H1 (cell line): ENCODE data around the gene PLXNA3. TPM values are rescaled to one million over a fixed set of nuclear protein-coding genes. Genes with fewer than 3 reads are reported as not detected.

ENCODE experiments used
- CTCF ChIA-PET: fragments of 300-600 bp; sonication (Branson Sonifier 250); formaldehyde crosslinking; loops from one replicate; lab custom pipeline; 2021; ENCODE audit not compliant: partially characterized antibody; lab: Charles Lee
- POLR2A ChIA-PET: fragments of 300-600 bp; sonication (Branson Sonifier 250); formaldehyde crosslinking; loops from one replicate; lab custom pipeline; 2021; ENCODE audit warnings: inconsistent platforms; ENCODE audit not compliant: partially characterized antibody; lab: Charles Lee
- DNase-seq, 2 experiments: peaks; one replicate each; pipeline versions ENCODE4 v3.0.0 to v3.0.0-alpha.2; 2010 to 2022; ENCODE audit warnings: low spot score in 2 of 2, low read depth in 1 of 2, mixed read lengths in 1 of 2
- FAIRE-seq: peaks from 2 replicates; lab custom pipeline; 2011; peaks lifted over from hg19 to GRCh38; lab: Jason Lieb, UNC
- H2AFZ ChIP-seq: 2 replicates; pipeline ENCODE4 v1.8.1; 2012; ENCODE audit warnings: low read length, inconsistent platforms
- H2AK5ac ChIP-seq: 2 replicates; pipeline ENCODE4 v1.6.1; 2013; ENCODE audit warnings: low read depth, low read length
- H2BK120ac ChIP-seq: replicated peaks from 2 replicates; pipeline ENCODE3; 2013; ENCODE audit warnings: low read depth, low read length, inconsistent platforms
- H2BK12ac ChIP-seq: 2 replicates; pipeline ENCODE4 v1.6.1; 2013; ENCODE audit warnings: low read depth, low read length
- H2BK15ac ChIP-seq: 2 replicates; pipeline ENCODE4 v1.6.1; 2013; ENCODE audit warnings: low read length
- H2BK20ac ChIP-seq: 2 replicates; pipeline ENCODE4 v1.6.1; 2013; ENCODE audit warnings: low read length
- H2BK5ac ChIP-seq: 2 replicates; pipeline ENCODE4 v1.6.1; 2013; ENCODE audit warnings: low read depth, low read length
- H3K14ac ChIP-seq: 2 replicates; pipeline ENCODE4 v1.6.1; 2013; ENCODE audit warnings: inconsistent platforms; ENCODE audit not compliant: insufficient read length
- H3K18ac ChIP-seq: 2 replicates; pipeline ENCODE4 v1.6.1; 2013; ENCODE audit warnings: low read length; ENCODE audit errors: extremely low read depth
- H3K23ac ChIP-seq: 2 replicates; pipeline ENCODE4 v1.6.1; 2013; ENCODE audit warnings: inconsistent platforms; ENCODE audit not compliant: insufficient read length
- H3K23me2 ChIP-seq: 2 replicates; pipeline ENCODE4 v1.6.1; 2013; ENCODE audit warnings: low read depth, low read length
- H3K27ac ChIP-seq: 2 replicates; pipeline ENCODE4 v1.6.1; 2011; ENCODE audit warnings: low read depth, low read length, inconsistent platforms
- H3K27me3 ChIP-seq, 4 experiments: replicated peaks in 1 of 4; 1 replicate in 1 of 4; 2 replicates in 3 of 4; pipeline versions ENCODE4 v1.6.1 to v1.8.1; 2011 to 2013; ENCODE audit warnings: low read length in 3 of 4, mild to moderate bottlenecking in 3 of 4, inconsistent platforms in 2 of 4, mixed read lengths in 2 of 4, moderate library complexity in 1 of 4; ENCODE audit not compliant: control insufficient read depth in 3 of 4, insufficient read depth in 3 of 4; ENCODE audit errors: extremely low read depth in 1 of 4
- H3K36me3 ChIP-seq, 4 experiments: 2 replicates each; pipeline versions ENCODE4 v1.6.1 to v1.8.1; 2011 to 2013; ENCODE audit warnings: mild to moderate bottlenecking in 4 of 4, low read length in 3 of 4, moderate library complexity in 2 of 4, control low read depth in 1 of 4, inconsistent platforms in 1 of 4; ENCODE audit not compliant: insufficient read depth in 4 of 4, control insufficient read depth in 2 of 4
- H3K4ac ChIP-seq: replicated peaks from 2 replicates; pipeline ENCODE3; 2013; ENCODE audit warnings: low read length, low read depth, mixed read lengths, inconsistent platforms; ENCODE audit not compliant: insufficient read length
- H3K4me1 ChIP-seq, 4 experiments: replicated peaks in 1 of 4; 1 replicate in 1 of 4; 2 replicates in 3 of 4; pipeline versions ENCODE4 v1.6.1 to v1.8.1; 2011 to 2013; ENCODE audit warnings: low read length in 3 of 4, inconsistent platforms in 2 of 4, mixed read lengths in 1 of 4; ENCODE audit not compliant: insufficient read depth in 4 of 4, control insufficient read depth in 3 of 4
- H3K4me2 ChIP-seq, 2 experiments: 2 replicates each; pipeline versions ENCODE4 v1.6.1 to v1.8.1; 2011 to 2013; ENCODE audit warnings: low read depth in 2 of 2, low read length in 2 of 2, control low read depth in 1 of 2, inconsistent platforms in 1 of 2, mild to moderate bottlenecking in 1 of 2; ENCODE audit not compliant: insufficient read depth in 1 of 2
- H3K4me3 ChIP-seq, 4 experiments: fragments of 200-600, 300-600 bp in 1 of 4; sonication (generic), shearing (Covaris generic), sonication (Bioruptor Twin) in 1 of 4; 2 replicates each; pipeline versions ENCODE4 v1.5.1 to v1.8.1; 2011 to 2016; ENCODE audit warnings: low read length in 4 of 4, low read depth in 3 of 4, control low read depth in 2 of 4, inconsistent platforms in 2 of 4, mild to moderate bottlenecking in 2 of 4, mixed read lengths in 1 of 4, moderate library complexity in 1 of 4; ENCODE audit not compliant: insufficient read depth in 2 of 4; ENCODE audit errors: extremely low read depth in 1 of 4
- H3K56ac ChIP-seq: replicated peaks from 2 replicates; pipeline ENCODE3; 2013; ENCODE audit warnings: low read depth, mild to moderate bottlenecking, mixed read lengths, low read length, inconsistent platforms; ENCODE audit not compliant: insufficient read length
- H3K79me1 ChIP-seq: 2 replicates; pipeline ENCODE4 v1.6.1; 2013; ENCODE audit warnings: low read depth, low read length, control low read depth
- H3K79me2 ChIP-seq, 2 experiments: 2 replicates each; pipeline versions ENCODE4 v1.6.1 to v1.8.1; 2012 to 2013; ENCODE audit warnings: low read length in 2 of 2, mild to moderate bottlenecking in 2 of 2, inconsistent platforms in 1 of 2; ENCODE audit not compliant: insufficient read depth in 2 of 2, control insufficient read depth in 1 of 2
- H3K9ac ChIP-seq, 4 experiments: replicated peaks in 1 of 4; 1 replicate in 1 of 4; 2 replicates in 3 of 4; pipeline versions ENCODE4 v1.6.1 to v1.8.1; 2011 to 2013; ENCODE audit warnings: low read depth in 3 of 4, low read length in 3 of 4, control low read depth in 2 of 4, mild to moderate bottlenecking in 2 of 4, moderate library complexity in 2 of 4, inconsistent platforms in 1 of 4; ENCODE audit errors: extremely low read depth in 1 of 4
- H3K9me3 ChIP-seq, 2 experiments: 2 replicates each; pipeline versions ENCODE4 v1.6.1 to v1.8.1; 2012 to 2013; ENCODE audit warnings: mild to moderate bottlenecking in 2 of 2, moderate library complexity in 2 of 2, control low read depth in 1 of 2, inconsistent platforms in 1 of 2, low read depth in 1 of 2, low read length in 1 of 2, mixed read lengths in 1 of 2; ENCODE audit not compliant: insufficient read depth in 2 of 2
- H4K20me1 ChIP-seq, 2 experiments: replicated peaks in 1 of 2; 2 replicates each; pipeline versions ENCODE3 to v1.8.1; 2011 to 2013; ENCODE audit warnings: inconsistent platforms in 2 of 2, low read length in 2 of 2, mild to moderate bottlenecking in 1 of 2; ENCODE audit not compliant: insufficient read depth in 2 of 2, control insufficient read depth in 1 of 2
- H4K5ac ChIP-seq: 2 replicates; pipeline ENCODE4 v1.6.1; 2013; ENCODE audit warnings: low read length, low read depth, mixed read lengths, inconsistent platforms; ENCODE audit not compliant: insufficient read length
- H4K8ac ChIP-seq: 2 replicates; pipeline ENCODE4 v1.8.0; 2013; ENCODE audit warnings: mild to moderate bottlenecking, moderate library complexity, low read length, inconsistent platforms; ENCODE audit not compliant: insufficient read depth; ENCODE audit errors: extremely low read depth
- H4K91ac ChIP-seq: replicated peaks from 2 replicates; pipeline ENCODE3; 2013; ENCODE audit warnings: low read length, mixed read lengths, inconsistent platforms; ENCODE audit not compliant: insufficient read length
- ATF2 ChIP-seq: IDR thresholded peaks from 2 replicates; pipeline ENCODE4 v1.6.1; 2012; ENCODE audit warnings: low read length, inconsistent platforms
- ATF3 ChIP-seq: IDR thresholded peaks from 2 replicates; pipeline ENCODE4 v1.6.1; 2011; ENCODE audit warnings: low read depth, mild to moderate bottlenecking, low read length; ENCODE audit not compliant: insufficient read depth
- EZH2 ChIP-seq: fragments of 200-600 bp; sonication (generic); IDR thresholded peaks from 2 replicates; pipeline ENCODE4 v1.7.1; 2012; ENCODE audit warnings: low read depth, mild to moderate bottlenecking, moderate library complexity, low read length, inconsistent platforms; ENCODE audit not compliant: severe bottlenecking
- JUN ChIP-seq: IDR thresholded peaks from 2 replicates; pipeline ENCODE4 v1.6.1; 2011; ENCODE audit warnings: low read depth, mild to moderate bottlenecking, improper control_type of control experiment, low read length
- KDM4A ChIP-seq: IDR thresholded peaks from one replicate; pipeline ENCODE4 v1.7.1; 2012; ENCODE audit warnings: low read depth, mild to moderate bottlenecking, moderate library complexity, low read length, inconsistent platforms; ENCODE audit not compliant: severe bottlenecking
- RAD21 ChIP-seq, 2 experiments: IDR thresholded peaks in 1 of 2; conservative IDR thresholded peaks in 1 of 2; 2 replicates each; pipeline ENCODE4 v1.6.1; 2011; ENCODE audit warnings: low read depth in 2 of 2, low read length in 2 of 2, improper control_type of control experiment in 1 of 2, inconsistent platforms in 1 of 2, mild to moderate bottlenecking in 1 of 2, moderate library complexity in 1 of 2
- RFX5 ChIP-seq: IDR thresholded peaks from 2 replicates; pipeline ENCODE4 v1.6.1; 2011; ENCODE audit warnings: low read depth, low read length, improper control_type of control experiment, borderline replicate concordance
- SAP30 ChIP-seq: fragments of 300-600 bp; sonication (generic); IDR thresholded peaks from 2 replicates; pipeline ENCODE4 v1.7.1; 2012; ENCODE audit warnings: low read length, moderate library complexity, mild to moderate bottlenecking, inconsistent platforms; ENCODE audit not compliant: insufficient read depth, insufficient replicate concordance
- SUZ12 ChIP-seq: fragments of 200-600 bp; sonication (generic); IDR thresholded peaks from 2 replicates; pipeline ENCODE4 v1.6.1; 2012; ENCODE audit warnings: mild to moderate bottlenecking, inconsistent platforms, low read length, moderate library complexity, mixed read lengths
- TCF12 ChIP-seq: IDR thresholded peaks from 2 replicates; pipeline ENCODE4 v1.6.1; 2011; ENCODE audit warnings: low read depth, mild to moderate bottlenecking, low read length
- WGBS, 2 experiments: shearing (Covaris generic) in 1 of 2; methylation state at CpG; one replicate each; pipeline versions ENCODE4 v1.1.6 to v1.1.7; 2013 to 2015; ENCODE audit warnings: low lambda C conversion rate in 2 of 2, mixed read lengths in 2 of 2, inconsistent platforms in 1 of 2, low coverage in 1 of 2, missing lambda C conversion rate in 1 of 2; ENCODE audit not compliant: insufficient replicate concordance in 2 of 2, insufficient coverage in 1 of 2, insufficient read length in 1 of 2; ENCODE audit errors: extremely low coverage in 1 of 2, missing lambda C conversion rate in 1 of 2; 5-methylcytosine and 5-hydroxymethylcytosine counted together
- polyA plus RNA-seq, 7 experiments: library from polyadenylated mRNA; depleted of rRNA in 3 of 7; stranded (reverse) in 5 of 7; unstranded in 2 of 7; fragments of >200 nt in 5 of 7; fragments of 200-250 nt in 2 of 7; gene quantifications; 1 replicate in 5 of 7; 2 replicates in 1 of 7; 4 replicates in 1 of 7; pipeline versions ENCODE4 v1.2.1 to v1.2.3, GENCODE V29; 2011 to 2013; ENCODE audit warnings: missing spikeins in 2 of 7, mixed read lengths in 2 of 7
- total RNA-seq: library from RNA; stranded (reverse); fragmentation: NEBNext Ultra II Directional; extraction: Animal tissue kit (Norgen Biotek cat#: 25700); gene quantifications from 2 replicates; pipeline ENCODE4 v1.2.1, GENCODE V29; 2021

PLXNA3 gene
- total and polyA plus RNA-seq, 2 of the 8 experiments (the other 6 are each of a cell fraction or from before 2014, with no cell fraction given) = 10.7 to 18.2 TPM

GRCh38 chrX:154476821-154477220 is 18.7 kb downstream of the PLXNA3 start:
- H3K4ac ChIP-seq = no peak overlapping the region
- 0 out of 2 replicates have a peak, but pooled peaks cover 3% of the 10 kb centered on the region for H3K23me2 ChIP-seq
- FAIRE-seq = no peak
- H3K27ac ChIP-seq = no peak overlapping the region
- H3K79me1 ChIP-seq = no peaks in the 10 kb centered on the region
- H4K5ac ChIP-seq = no peak overlapping the region
- H2BK120ac ChIP-seq = no peak overlapping the region
- POLR2A ChIA-PET = interaction anchor here (0.7 to 1.9 kb wide), 6 partner anchors 10 to 304 kb away, joined by 3 to 6 read pairs (median 4); partner anchors contain the start of genes FAM50A, PLXNA3 and UBL4A
- H3K56ac ChIP-seq = no peak overlapping the region
- no peaks in the 10 kb centered on the region for H3K9me3 ChIP-seq
- no peak overlapping the region; the same call in 1 of the 2 replicates for H4K8ac ChIP-seq
- H2AFZ ChIP-seq = no peak overlapping the region
- H3K4me1 ChIP-seq = peaks cover 0 to 6% (median 0%) of the 10 kb centered on the region in 4 experiments; a peak in 1 of 7 replicates
- H3K79me2 ChIP-seq = no peaks in the 10 kb centered on the region
- H3K18ac ChIP-seq = no peak overlapping the region
- H2BK12ac ChIP-seq = no peak overlapping the region
- no peak overlapping the region for H3K14ac ChIP-seq
- H2BK15ac ChIP-seq = no peak overlapping the region
- no peak overlapping the region for H3K23ac ChIP-seq
- CTCF ChIA-PET = interaction anchor here (0.7 kb wide), 1 partner anchor 34 kb away, joined by 3 read pairs; no protein-coding TSS in a partner anchor
- H2BK20ac ChIP-seq = no peak overlapping the region
- no peaks in the 10 kb centered on the region; a peak in 1 of 8 replicates for H3K36me3 ChIP-seq
- H3K9ac ChIP-seq = no peak overlapping the region
- H4K91ac ChIP-seq = no peak overlapping the region
- 91% methylated on average over 4 of the region's 8 CpGs; no CpG with 5 or more reads in 1 of the 2 experiments for WGBS, 2 experiments
- H3K4me2 ChIP-seq = no peak overlapping the region
- no peak for DNase-seq
- no peak overlapping the region for H3K4me3 ChIP-seq
- no peak overlapping the region for H2AK5ac ChIP-seq
- H4K20me1 ChIP-seq = no peaks in the 10 kb centered on the region
- no peak overlapping the region for H2BK5ac ChIP-seq
- H3K27me3 ChIP-seq = no peaks in the 10 kb centered on the region
- TF ChIP-seq ATF3 (no peak), EZH2 (no peak), JUN (no peak), RFX5 (no peak), ATF2 (no peak), KDM4A (no peak), SAP30 (no peak), SUZ12 (no peak), RAD21 (IDR thresholded peaks at IDR 0.05 in 1 of 2, conservative IDR thresholded peaks at IDR 0.05 in 1 of 2; ENCODE audit: low read depth in 2 of 2, low read length in 2 of 2) (no peak), TCF12 (no peak)
